Measurements from ENCODE around the gene KLHL21. TPM values are rescaled to one million over a fixed set of nuclear protein-coding genes. Genes with fewer than 3 reads are reported as not detected.
"Not testable (repeated sequence)": the region's sequence is repeated elsewhere in the genome, so short reads cannot be mapped to it uniquely, and the experiment has no call there.

KLHL21 gene, protein sequence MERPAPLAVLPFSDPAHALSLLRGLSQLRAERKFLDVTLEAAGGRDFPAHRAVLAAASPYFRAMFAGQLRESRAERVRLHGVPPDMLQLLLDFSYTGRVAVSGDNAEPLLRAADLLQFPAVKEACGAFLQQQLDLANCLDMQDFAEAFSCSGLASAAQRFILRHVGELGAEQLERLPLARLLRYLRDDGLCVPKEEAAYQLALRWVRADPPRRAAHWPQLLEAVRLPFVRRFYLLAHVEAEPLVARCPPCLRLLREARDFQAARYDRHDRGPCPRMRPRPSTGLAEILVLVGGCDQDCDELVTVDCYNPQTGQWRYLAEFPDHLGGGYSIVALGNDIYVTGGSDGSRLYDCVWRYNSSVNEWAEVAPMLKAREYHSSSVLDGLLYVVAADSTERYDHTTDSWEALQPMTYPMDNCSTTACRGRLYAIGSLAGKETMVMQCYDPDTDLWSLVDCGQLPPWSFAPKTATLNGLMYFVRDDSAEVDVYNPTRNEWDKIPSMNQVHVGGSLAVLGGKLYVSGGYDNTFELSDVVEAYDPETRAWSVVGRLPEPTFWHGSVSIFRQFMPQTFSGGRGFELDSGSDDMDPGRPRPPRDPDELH
- total RNA-seq (ENCODE audit: insufficient read depth, low replicate concordance) = 32.3 TPM

DNA sequence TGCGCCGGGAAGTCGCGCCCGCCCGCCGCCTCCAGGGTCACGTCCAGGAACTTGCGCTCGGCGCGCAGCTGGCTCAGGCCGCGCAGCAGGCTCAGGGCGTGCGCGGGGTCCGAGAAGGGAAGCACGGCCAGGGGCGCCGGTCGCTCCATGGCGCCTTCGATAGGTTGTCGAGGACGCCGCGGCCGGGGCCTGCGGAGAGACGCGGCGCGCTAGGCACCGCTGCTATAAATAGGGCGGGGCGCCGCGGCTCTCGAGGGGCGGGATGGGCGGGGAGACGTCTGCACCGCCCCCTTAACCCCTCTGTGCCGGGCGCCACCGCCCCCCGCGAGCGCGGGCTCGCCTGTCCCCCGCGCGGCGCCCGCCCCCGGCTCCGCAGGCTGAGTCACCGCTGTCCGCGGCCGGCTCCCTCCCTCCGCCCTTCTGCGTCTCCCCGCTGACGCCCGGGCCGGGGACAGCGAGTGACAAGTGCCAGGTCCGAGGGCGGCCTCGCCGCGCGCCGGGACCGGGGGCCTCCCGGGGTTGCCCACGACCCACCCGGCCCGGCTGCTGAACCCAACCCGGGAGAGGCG, at the start of gene KLHL21:
Gene KLHL21 (minus strand): TSS at position 201 of the 569 bp plus-strand sequence. CDS start 52 bp downstream, at position 149.
- DNase-seq (ENCODE audit: low spot score) = peak; percentile 90

DNA sequence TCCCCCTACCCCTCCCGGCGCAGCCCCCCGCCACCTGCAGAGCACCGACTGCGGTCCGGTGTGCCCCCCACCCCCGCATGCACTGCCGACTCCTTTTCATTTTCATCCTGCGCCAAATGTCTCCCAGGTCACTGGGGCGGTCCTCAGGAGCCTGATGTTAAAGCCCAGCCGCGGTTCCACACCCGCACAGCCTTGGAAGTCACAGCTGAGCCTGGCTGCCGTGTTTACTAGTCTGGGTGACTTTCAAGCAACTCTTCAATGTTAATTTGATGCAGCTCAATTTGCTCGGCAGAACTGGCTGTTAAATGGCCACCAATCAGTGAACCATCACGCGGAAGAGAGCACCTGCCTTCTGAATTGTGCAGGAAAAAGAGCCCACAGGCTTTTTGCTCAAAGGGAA, 49.2 kb upstream of the KLHL21 start:
- DNase-seq (ENCODE audit: low spot score) = no peak

DNA sequence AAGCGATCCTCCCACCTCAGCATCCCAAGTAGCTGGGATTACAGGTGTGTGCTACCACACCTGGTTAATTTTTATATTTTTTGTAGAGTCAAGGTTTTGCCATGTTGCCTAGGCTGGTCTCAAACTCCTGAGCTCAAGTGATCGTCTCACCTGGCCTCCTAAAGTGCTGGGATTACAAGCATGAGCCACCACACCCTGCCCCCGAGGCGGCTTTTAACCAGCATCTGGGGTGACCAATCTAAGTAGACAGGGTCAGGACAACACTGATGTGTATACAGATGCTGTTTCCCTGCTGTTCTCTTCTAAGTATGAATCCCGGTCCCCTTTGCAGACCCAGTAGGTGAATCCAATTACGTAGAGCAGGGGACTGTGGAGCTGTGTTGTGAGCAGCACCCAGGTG, 45.9 kb upstream of the KLHL21 start:
- no peak for DNase-seq (ENCODE audit: low spot score)

DNA sequence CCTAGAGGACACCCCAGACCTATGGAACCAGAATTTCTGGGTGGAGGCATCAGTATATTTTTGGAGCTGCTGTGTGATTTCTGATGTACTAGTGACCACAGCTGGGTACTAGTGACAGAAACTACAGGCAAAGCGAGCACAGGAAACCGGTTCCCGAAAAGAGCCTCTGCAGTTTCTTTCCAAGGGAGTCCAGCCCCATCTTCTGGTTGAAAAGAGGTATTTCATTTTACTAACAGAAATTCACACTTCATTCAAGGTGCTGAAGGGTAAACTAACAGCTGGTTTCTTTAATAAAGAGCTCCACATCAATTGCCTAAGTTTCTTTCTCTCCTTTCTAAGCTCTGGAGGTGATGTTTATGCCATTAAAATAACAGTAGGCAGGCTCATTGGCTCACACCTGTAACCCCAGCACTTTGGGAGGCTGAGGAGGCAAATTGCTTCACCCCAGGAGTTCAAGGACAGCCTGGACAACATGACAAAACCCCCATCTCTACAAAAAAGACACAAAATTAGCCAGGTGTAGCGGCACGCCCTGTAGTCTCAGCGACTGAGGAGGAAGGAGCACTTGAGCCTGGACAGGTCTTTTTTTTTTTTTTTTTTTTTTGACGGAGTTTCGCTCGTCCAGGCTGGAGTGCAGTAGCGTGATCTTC, 44.0 kb upstream of the KLHL21 start:
- DNase-seq (ENCODE audit: low spot score) = peak; percentile 55

DNA sequence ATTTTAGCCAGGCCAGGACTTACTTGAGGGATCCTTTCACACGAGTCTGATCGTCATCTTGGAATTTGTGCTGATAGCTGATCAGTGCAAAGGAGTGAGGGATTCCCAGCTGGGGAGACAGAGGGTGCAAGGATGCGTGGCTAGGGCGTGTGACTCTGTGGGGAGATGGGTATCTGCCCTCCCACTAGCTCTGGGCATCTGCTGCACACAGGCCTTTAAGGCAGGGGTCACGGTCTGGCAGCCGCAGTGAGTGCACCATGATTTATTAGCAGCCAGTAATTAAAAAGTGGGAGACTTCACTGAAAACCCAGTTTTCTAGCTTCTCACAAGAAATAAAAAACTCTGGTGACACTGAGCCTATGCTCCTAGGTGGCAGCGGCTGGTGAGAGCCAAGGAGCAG, 42.3 kb upstream of the KLHL21 start:
- no peak for DNase-seq (ENCODE audit: low spot score)

DNA sequence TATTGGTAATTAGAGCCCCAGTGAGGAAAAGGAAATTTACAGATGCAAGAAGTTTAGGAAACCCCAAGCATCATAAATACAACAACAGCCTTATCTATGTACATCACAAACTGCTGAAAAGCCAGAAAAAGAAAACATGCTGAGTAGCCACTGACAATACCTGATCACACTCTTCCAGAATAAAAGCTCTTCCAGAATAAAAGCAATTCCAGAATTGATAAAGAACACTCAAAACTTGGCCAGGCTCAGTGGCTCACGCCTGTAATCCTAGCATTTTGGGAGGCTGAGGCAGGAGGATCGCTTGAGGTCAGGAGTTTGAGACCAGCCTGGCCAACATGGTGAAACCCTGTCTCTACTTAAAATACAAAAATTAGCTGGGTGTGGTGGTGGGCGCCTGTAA, 38.2 kb upstream of the KLHL21 start:
- DNase-seq (ENCODE audit: low spot score) = not testable (repeated sequence)

DNA sequence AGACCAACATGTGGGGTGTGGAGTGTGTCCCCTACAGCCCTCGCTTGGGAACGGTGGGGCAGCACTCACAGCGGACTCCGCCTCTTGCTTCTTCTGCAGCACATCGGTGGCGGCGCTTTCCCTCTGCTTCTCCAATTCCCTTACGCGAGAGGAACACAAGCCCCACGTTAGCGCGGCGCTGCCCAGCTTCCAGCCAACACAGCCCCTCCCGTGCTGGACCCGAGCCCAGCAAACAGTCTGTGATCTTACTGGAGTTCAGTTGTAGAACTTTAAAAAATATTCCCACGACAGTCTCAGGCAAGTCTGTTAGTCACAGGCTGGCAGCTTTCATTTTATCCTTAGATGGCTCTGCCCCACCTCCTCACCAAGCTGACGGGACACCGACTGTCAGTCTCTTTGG, 35.6 kb upstream of the KLHL21 start:
- peak; percentile 71 for DNase-seq (ENCODE audit: low spot score)

DNA sequence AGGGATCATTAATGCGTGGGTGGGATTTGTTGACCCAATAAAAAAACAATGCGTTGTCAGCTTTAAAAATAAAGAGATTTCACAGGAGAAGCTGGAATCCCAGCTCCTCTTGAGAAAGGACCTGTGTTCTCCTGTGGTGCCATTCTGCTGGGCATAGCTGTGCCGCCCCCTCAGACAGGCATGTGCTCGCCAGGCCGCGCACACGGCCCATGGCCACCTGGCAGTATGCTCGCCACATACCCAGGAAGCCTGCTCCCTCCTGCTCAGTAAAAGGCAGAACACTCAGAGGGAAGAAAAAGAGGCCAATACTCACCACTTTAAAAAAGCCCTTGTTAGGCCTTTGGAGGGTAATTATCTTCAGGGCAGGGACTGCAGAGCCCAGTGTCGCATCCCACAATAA, 35.1 kb upstream of the KLHL21 start:
- DNase-seq (ENCODE audit: low spot score) = no peak

DNA sequence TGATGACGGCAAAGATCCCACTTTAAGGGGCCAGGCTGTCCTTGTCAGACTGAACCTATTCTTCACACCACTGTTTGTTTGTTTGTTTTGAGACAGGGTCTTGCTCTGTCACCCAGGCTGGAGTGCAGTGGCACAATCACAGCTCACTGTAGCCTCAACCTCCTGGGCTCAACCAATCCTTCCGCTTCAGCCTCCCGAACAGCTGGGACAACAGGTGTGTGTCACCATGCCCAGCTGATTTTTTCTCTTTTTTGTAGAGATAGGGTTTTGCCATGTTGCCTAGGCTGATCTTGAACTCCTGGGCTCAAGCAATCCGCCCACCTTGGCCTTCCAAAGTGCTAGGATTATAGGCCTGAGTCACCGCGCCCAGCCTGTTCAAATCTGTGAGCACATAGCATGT, 34.1 kb upstream of the KLHL21 start:
- DNase-seq (ENCODE audit: low spot score) = not testable (repeated sequence)

DNA sequence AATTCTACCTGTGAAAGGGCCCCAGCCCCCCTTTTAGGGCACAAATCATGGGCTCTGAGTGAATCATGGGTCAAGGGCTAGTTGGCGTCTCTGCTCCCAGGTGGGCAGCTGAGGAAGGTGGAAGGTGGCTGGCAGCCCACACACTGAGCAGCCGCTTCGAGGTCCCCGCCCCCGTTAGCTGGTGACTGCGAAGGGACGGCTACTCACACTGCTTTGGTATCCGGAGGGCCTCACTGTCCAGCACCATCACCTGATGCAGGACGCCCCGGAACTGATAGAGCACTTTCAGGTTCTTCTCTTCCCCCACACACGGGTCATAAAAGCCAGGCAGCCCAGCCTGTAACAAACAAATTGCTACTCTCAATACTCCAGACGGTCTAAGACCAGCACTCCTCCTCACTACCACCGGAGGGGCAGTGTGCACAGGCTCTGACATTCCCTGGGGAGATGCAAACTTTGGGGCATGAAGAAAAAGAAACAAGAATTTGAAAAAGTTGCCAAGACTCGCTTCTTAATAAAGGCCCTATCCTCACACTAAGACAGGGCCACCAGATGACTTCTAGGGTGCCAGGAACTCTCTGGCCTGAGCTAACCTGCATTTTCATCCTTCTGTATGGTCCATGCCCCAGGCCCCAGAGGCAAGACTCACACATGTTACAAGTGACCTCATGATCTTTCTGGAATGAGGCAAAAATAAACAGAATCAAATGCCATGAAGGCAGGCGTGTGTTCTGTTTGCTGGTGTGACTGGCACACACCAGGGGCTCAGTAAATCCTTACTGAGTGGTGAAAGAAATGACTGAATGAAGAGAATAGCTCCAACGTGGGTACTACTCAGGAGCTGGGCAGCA, 33.5 kb upstream of the KLHL21 start:
- no peak for DNase-seq (ENCODE audit: low spot score)

DNA sequence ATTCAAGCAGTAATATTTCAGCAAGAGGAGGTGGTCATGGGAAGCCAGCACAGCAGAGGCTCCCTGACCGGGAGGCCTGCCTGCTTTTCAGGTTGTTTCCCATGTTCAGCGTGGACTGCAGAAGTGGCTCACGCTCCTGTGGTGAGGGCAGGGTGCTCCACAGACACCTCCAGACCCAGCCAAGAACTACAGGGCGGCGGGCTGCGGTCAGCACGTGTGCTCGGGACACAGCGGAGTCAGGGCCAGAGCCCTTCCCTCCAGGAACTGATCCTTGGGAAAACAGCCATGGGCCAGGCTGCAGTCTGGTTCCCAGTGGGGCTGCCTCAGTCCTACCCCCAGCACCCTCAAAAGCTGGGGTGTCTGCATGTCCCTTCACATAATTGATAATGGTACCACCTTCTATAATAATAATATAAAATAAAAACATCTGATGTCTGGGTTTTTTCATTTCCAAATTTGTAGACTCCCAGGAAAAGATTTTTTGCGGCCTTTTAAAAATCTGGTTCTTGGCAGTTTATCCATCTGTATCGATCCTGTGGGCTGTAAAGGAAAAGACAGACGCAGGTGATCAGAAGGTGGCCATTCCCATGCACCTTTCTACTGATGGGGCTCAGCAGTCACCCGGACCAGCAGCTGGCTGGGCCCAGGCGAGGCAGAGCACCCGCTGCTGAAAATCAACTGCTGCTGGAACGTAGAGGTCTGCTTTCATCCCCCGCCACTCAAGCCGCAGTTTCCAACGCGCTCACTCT, 32.7 kb upstream of the KLHL21 start:
- DNase-seq (ENCODE audit: low spot score) = no peak

DNA sequence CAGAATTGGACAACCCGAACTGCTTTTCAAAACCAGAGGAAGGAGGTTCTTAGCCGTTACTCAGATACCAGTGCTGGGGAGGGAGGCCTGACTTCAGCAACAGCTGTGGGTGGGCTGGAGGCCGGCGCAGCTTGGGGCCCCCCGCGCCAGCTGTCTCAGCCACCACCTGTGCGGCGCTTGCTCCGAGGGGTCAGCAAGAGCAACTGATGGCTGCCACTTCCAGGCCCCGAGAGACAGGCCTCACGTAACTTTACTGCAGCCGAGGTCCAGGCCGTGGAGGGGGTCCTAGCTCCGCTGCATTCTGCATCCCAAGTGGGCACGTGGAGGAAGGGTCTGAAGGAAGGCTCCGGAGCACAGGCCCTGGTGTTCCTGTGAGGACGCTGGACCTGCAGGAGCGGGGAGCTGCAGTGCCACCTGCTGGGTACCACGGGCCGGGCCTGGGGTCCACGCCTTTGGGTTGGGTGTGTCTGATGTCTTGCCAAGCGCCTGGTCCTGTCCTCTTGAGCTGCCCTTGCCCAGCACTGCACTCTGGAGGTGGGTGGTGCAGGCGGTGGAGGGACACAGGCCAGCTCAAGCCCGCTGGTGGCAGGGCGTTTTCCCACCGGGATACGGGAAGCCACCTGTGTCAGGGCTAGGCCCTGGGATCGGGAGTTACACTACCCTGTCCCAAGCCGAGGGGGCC, 31.8 kb upstream of the KLHL21 start:
- peak; percentile 32 for DNase-seq (ENCODE audit: low spot score)

DNA sequence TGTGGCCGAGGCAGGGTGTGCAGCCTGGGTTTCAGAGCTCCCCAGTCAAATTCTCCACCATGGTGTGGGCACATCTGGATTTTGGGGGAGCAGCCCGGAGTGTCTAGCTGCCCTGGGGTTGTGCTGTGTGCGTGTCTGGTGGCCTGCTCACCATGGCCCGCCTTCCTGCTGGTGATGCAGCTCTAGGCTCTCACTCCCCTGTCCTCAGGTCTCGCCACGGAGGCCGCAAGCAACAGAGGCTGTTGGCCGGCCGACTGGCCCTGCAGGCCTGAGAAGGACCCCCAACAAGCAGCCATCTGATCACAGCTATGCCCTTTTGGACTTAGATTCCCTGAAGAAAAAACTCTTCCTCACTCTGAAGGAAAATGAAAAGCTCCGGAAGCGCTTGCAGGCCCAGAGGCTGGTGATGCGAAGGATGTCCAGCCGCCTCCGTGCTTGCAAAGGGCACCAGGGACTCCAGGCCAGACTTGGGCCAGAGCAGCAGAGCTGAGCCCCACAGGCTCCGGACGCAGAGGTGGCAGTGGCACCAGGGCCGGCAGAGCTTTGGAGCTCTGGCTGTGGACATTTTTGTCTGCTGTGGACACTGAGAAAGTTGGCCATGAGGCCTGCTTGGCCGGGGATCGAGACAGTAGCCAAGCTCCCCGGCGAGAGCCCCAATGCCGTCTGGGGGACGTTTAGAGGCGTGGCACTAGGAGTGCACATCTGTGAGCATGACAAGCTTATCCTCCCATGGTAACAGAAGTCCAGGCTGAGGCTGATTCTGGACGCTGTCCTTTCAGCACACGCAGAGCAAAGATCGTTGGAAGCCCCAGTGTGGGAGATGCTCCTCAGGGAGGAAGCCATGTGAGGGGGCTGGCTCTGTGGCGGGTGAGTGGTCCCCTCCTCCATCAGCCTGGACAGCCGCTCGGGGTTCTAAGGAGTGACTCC, 30.2 kb upstream of the KLHL21 start:
- no peak for DNase-seq (ENCODE audit: low spot score)

DNA sequence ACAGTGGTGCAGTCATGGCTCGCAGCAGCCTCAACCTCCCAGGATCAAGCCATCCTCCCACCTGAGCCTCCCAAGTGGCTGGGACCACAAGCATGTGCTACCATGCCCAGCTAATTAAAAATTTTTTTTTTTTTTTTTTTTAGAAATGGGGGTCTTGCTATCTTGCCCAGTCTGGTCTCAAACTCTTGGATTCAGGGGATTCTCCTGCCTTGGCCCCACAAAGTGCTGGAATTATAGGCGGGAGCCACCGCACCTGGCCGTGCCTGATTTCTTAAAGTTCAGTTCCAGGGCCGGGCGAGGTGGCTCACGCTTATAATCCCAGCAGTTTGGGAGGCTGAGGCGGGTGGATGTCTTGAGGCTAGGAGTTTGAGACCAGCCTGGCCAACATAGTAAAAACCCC, 28.4 kb upstream of the KLHL21 start:
- DNase-seq (ENCODE audit: low spot score) = no peak

DNA sequence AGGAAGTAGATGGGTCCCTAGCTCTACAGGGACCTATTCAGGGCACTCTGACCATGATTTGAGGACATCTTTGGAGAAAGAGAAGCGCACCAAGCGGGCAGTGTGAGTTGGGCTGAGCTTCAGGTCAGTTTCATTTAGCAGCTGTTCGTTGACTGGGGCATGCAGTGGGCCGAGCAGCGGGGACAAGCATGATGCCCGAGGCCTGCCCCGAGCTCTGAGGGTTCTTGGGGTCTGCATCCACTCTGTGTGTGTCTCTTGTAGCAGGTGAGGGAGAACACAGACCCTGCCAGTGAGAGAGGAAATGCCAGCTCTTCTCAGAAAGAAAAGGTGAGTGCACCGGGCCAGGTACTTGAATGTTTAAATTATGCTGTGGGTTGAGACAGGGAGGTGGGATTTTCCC, 27.4 kb upstream of the KLHL21 start:
- DNase-seq (ENCODE audit: low spot score) = no peak

DNA sequence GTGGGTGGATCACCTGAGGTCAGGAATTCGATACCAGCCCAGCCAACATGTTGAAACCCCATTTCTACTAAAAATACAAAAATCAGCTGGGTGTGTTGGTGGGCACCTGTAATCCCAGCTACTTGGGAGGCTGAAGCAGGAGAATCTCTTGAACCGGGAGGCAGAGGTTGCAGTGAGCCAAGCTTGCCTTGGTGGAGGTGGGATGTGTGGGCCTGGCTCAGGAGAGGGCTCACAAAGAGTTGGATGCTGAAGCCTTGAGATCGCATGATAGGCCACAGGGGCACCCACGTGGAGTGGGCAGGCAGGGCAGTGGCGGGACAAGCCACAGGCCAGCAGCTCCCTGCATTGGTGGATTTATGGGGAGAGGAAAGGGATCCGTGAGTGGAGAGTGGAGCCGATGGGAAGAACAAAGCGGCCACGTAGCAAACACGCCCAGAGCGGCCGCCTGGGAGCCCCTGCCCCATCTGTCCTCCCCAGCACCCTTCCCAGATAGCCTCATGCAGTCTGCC, 26.4 kb upstream of the KLHL21 start:
- no peak for DNase-seq (ENCODE audit: low spot score)

DNA sequence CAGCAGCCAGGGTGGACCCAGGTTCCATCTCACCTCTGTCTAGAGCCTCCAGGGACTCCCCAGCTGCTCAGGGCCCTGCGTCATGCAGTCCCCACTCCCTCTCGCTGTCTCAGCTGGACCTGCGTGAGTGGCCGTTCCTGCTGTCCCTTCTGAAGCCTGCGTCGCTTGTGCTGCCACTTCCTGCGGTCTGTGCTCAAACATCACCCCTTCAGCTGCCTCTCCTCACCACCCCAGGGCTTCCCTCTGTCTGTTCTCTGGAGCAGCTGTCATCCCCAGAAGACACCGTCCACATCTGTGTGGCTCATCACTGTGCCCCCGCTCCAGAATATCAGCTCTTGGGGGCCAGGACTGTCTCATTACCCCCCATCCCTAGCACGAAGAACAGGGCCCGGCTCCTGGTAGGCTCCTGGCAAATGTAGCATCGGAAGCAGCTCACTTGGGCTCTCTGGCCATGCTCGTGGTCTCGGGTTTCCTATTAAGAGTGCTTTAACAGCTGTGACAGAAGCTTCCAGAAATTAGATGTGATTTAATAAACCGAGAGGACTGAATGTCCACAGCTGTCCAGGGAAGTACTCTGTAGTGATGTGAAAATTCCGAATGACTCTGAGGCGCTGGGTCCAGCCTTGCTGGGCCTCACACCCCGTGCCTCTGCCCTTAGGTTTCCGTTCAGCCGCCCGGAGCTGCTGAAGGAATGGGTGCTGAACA, 25.3 kb upstream of the KLHL21 start:
- DNase-seq (ENCODE audit: low spot score) = no peak

DNA sequence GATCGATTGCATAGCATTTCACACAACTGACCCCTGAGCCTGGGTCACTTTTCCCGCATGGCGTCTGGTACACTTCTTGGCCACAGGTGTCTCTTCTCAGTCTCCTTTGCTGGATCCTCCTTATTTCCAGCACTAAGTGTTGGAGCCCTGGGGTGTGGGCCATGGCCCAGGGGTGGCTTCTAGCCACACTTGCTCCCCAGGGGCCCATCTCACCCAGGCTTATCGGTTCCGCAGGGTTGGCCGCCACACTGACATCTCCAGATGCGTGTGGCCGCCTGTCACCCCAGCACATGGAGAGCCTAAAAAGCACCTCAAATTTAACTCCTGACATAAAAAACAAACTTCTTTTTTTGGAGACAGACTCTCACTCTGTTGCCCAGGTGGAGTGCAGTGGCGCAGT, 24.4 kb upstream of the KLHL21 start:
- no peak for DNase-seq (ENCODE audit: low spot score)
